ENCODE measurements around the gene MPC1L. TPM values are rescaled to one million over a fixed set of nuclear protein-coding genes. Genes with fewer than 3 reads are reported as not detected.

Gene MPC1L
- total RNA-seq, 2 donors from 2014 or later = not detected

- H3K4me1 ChIP-seq = no peaks in the 10 kb centered on the region
- H3K4me3 ChIP-seq = no peak overlapping the region
- TF ChIP-seq, protein P1, sequence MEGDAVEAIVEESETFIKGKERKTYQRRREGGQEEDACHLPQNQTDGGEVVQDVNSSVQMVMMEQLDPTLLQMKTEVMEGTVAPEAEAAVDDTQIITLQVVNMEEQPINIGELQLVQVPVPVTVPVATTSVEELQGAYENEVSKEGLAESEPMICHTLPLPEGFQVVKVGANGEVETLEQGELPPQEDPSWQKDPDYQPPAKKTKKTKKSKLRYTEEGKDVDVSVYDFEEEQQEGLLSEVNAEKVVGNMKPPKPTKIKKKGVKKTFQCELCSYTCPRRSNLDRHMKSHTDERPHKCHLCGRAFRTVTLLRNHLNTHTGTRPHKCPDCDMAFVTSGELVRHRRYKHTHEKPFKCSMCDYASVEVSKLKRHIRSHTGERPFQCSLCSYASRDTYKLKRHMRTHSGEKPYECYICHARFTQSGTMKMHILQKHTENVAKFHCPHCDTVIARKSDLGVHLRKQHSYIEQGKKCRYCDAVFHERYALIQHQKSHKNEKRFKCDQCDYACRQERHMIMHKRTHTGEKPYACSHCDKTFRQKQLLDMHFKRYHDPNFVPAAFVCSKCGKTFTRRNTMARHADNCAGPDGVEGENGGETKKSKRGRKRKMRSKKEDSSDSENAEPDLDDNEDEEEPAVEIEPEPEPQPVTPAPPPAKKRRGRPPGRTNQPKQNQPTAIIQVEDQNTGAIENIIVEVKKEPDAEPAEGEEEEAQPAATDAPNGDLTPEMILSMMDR (IDR thresholded peaks at IDR 0.05) = no peak
- no peaks in the 10 kb centered on the region for H3K9me3 ChIP-seq
- no peaks in the 10 kb centered on the region for H3K36me3 ChIP-seq
- intact Hi-C loops (cut with DNase I) = no loop called here
- no peak for DNase-seq
- H3K27me3 ChIP-seq = no peaks in the 10 kb centered on the region
- no peak overlapping the region for H3K27ac ChIP-seq
- H3K9ac ChIP-seq (ENCODE audit: low read depth in 2 of 2, low read length in 2 of 2) = no peak overlapping the region
These were observed 38.3 kb downstream of the MPC1L start for GRCh38 chrX:40661489-40661888.

GRCh38 chrX:40663078-40663740 is 40.0 kb downstream of the MPC1L start:
- H3K27me3 ChIP-seq = no peaks in the 10 kb centered on the region
- TF ChIP-seq, protein P1 (IDR thresholded peaks at IDR 0.05) = no peak
- no peak overlapping the region for H3K4me3 ChIP-seq
- intact Hi-C loops (cut with DNase I) = no loop called here
- no peak overlapping the region for H3K9ac ChIP-seq (ENCODE audit: low read depth in 2 of 2, low read length in 2 of 2)
- no peaks in the 10 kb centered on the region for H3K36me3 ChIP-seq
- no peaks in the 10 kb centered on the region for H3K9me3 ChIP-seq
- H3K27ac ChIP-seq = no peak overlapping the region
- no peaks in the 10 kb centered on the region for H3K4me1 ChIP-seq
- DNase-seq = no peak

GRCh38 chrX:40663880-40664630 is 40.8 kb downstream of the MPC1L start:
- Histone ChIP-seq H3K4me3 (no peak overlapping the region), H3K27me3 (no peaks in the 10 kb centered on the region), H3K9me3 (no peaks in the 10 kb centered on the region), H3K27ac (no peak overlapping the region), H3K9ac (ENCODE audit: low read depth in 2 of 2, low read length in 2 of 2) (no peak overlapping the region), H3K36me3 (no peaks in the 10 kb centered on the region), H3K4me1 (no peaks in the 10 kb centered on the region)
- DNase-seq = no peak
- TF ChIP-seq, protein P1 (IDR thresholded peaks at IDR 0.05) = no peak
- intact Hi-C loops (cut with DNase I) = no loop called here

DNA sequence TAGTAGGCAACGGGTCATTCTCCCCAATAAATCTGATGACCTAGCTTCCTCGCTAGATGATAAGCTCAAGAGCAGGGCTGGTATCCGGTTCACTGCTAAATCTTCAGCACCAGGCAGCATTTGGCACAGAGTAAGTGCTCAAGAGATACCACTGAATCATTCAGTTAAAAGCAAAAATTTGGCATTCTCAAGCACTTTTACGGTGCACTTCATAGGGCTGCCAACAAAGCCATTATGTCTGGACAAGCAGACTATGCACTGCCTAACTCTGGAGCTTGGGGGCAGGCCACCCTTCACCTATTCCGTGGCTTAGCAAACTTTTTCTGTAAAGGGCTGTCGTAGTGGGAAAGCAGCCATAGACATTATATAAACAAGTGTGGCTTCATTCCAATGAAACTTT is 47.9 kb downstream of the MPC1L start:
- intact Hi-C loops (cut with DNase I) = no loop called here
- TF ChIP-seq, protein P1 (IDR thresholded peaks at IDR 0.05) = no peak
- no peak overlapping the region for H3K9ac ChIP-seq (ENCODE audit: low read depth in 2 of 2, low read length in 2 of 2)
- peaks cover 3% of the 10 kb centered on the region for H3K27me3 ChIP-seq
- H3K9me3 ChIP-seq = no peaks in the 10 kb centered on the region
- no peak for DNase-seq
- H3K4me3 ChIP-seq = no peak overlapping the region
- H3K27ac ChIP-seq = no peak overlapping the region
- H3K36me3 ChIP-seq = peaks cover 7% of the 10 kb centered on the region
- H3K4me1 ChIP-seq = no peaks in the 10 kb centered on the region

Other genes starting within 250 kb of the MPC1L start
- gene ATP6AP2, start 42.5 kb upstream of the MPC1L start, total RNA-seq = 100 to 1,000 TPM in 1 of 2 donors, 10 to 100 TPM in 1; 81.9 to 114 TPM
- 10 to 100 TPM; 18.2 to 19.5 TPM for gene CXorf38, start 24.1 kb downstream of the MPC1L start, total RNA-seq
- 10 to 100 TPM; 59.1 to 63.0 TPM for gene MED14, start 112.1 kb downstream of the MPC1L start, total RNA-seq